K562 (cell line): ENCODE results near the gene CAPN2. TPM values are rescaled to one million over a fixed set of nuclear protein-coding genes. Genes with fewer than 3 reads are reported as not detected.

Experiments
- BHLHE40 ChIP-seq: IDR thresholded peaks from 2 replicates; pipeline ENCODE4 v1.6.1; 2011; ENCODE audit warnings: low read length, improper control_type of control experiment
- CTCFL ChIP-seq: IDR thresholded peaks from 2 replicates; pipeline ENCODE4 v1.6.1; 2011; ENCODE audit warnings: borderline replicate concordance, low read depth, mild to moderate bottlenecking, moderate library complexity, low read length; ENCODE audit not compliant: insufficient read depth, poor library complexity, severe bottlenecking
- HIVEP1 ChIP-seq: fragments of 250-450 bp; sonication (Bioruptor Pico); IDR thresholded peaks from 2 replicates; pipeline ENCODE4 v1.4.0; 2020; ENCODE audit warnings: mild to moderate bottlenecking
- KDM5B ChIP-seq: fragments of 200-600 bp; sonication (generic); IDR thresholded peaks from 2 replicates; pipeline ENCODE4 v1.6.1; 2012; ENCODE audit warnings: low read depth, mild to moderate bottlenecking, moderate library complexity, low read length, control low read depth, inconsistent platforms; ENCODE audit not compliant: insufficient replicate concordance
- MXI1 ChIP-seq: IDR thresholded peaks from 2 replicates; pipeline ENCODE4 v1.6.1; 2011; ENCODE audit warnings: low read depth, mild to moderate bottlenecking, improper control_type of control experiment, low read length
- PHF20 ChIP-seq: fragments of 450-650 bp; IDR thresholded peaks from 2 replicates; pipeline ENCODE4 v1.6.1; 2018; ENCODE audit not compliant: partially characterized antibody
- POLR2AphosphoS2 ChIP-seq: IDR thresholded peaks from 2 replicates; pipeline ENCODE4 v1.6.1; 2012; ENCODE audit warnings: low read length, improper control_type of control experiment
- PREB ChIP-seq: sonication (generic); formaldehyde crosslinking; IDR thresholded peaks from 2 replicates; pipeline ENCODE4 v1.8.1; 2023; ENCODE audit warnings: mild to moderate bottlenecking, missing genetic modification reagents
- PTTG1 ChIP-seq: fragments of 450-650 bp; IDR thresholded peaks from 2 replicates; pipeline ENCODE4 v1.6.1; 2016; ENCODE audit warnings: low read depth, mild to moderate bottlenecking, missing genetic modification characterization, missing compliant biosample characterization
- RFX7 ChIP-seq: fragments of 250-450 bp; sonication (Bioruptor Pico); IDR thresholded peaks from 2 replicates; pipeline ENCODE4 v1.5.1; 2021; ENCODE audit warnings: mild to moderate bottlenecking
- SFPQ ChIP-seq: fragments of 200-400 bp; formaldehyde crosslinking; IDR thresholded peaks from 2 replicates; pipeline ENCODE4 v1.6.1; 2017; ENCODE audit warnings: mild to moderate bottlenecking, low read depth, low read length, moderate library complexity
- SMAD2 ChIP-seq: fragments of 150-350 bp; IDR thresholded peaks from 2 replicates; pipeline ENCODE4 v1.6.1; 2014; ENCODE audit warnings: low read depth, mild to moderate bottlenecking, low read length
- STAT5B ChIP-seq: fragments of 250-450 bp; sonication (Bioruptor Pico); IDR thresholded peaks from 2 replicates; pipeline ENCODE4 v1.8.0; 2021; ENCODE audit warnings: mild to moderate bottlenecking, inconsistent platforms
- U2AF1 ChIP-seq: fragments of 200-400 bp; formaldehyde crosslinking; optimal IDR thresholded peaks from 2 replicates; pipeline ENCODE3; 2017; ENCODE audit warnings: mild to moderate bottlenecking, low read depth, low read length, moderate library complexity
- WHSC1 ChIP-seq: IDR thresholded peaks from one replicate; pipeline ENCODE4 v1.6.1; 2012; ENCODE audit warnings: low read length, control low read depth, inconsistent platforms
- ZFP36 ChIP-seq: fragments of 150-350 bp; IDR thresholded peaks from 2 replicates; pipeline ENCODE4 v1.6.1; 2018; ENCODE audit warnings: low read length, low read depth; ENCODE audit not compliant: partially characterized antibody
- ZNF212 ChIP-seq: fragments of 450-650 bp; formaldehyde crosslinking; IDR thresholded peaks from 2 replicates; pipeline ENCODE4 v1.4.0; 2020; ENCODE audit warnings: mild to moderate bottlenecking
- ZNF780A ChIP-seq: fragments of 250-450 bp; sonication (Bioruptor Pico); IDR thresholded peaks from 2 replicates; pipeline ENCODE4 v1.5.0; 2021; ENCODE audit warnings: mild to moderate bottlenecking
- polyA plus RNA-seq, 8 experiments: library from polyadenylated mRNA; depleted of rRNA in 4 of 8; stranded (reverse) in 5 of 8; unstranded in 3 of 8; fragments of >200 nt; fragmentation: Nextera tagmentation in 2 of 8; fragmentation: Illumina TruSeq in 1 of 8; extraction: Ambion mirVana in 2 of 8; extraction: Trizol in 1 of 8; gene quantifications; 2 replicates each; pipeline versions ENCODE4 v1.2.1 to v1.2.3, GENCODE V29; 2011 to 2014; ENCODE audit warnings: inconsistent platforms in 1 of 8, missing spikeins in 1 of 8
- total RNA-seq, 7 experiments: library from RNA; depleted of rRNA in 6 of 7; stranded (reverse); fragments of >200 nt in 6 of 7; fragmentation: Illumina TruSeq in 2 of 7; extraction: Trizol in 2 of 7; gene quantifications; 2 replicates each; pipeline versions ENCODE4 v1.2.1 to v1.2.3, GENCODE V29; 2011 to 2021; ENCODE audit warnings: low replicate concordance in 1 of 7
- TF ChIP-seq, protein P1 (sequence below): fragments of 450-650 bp; IDR thresholded peaks from 2 replicates; pipeline ENCODE4 v1.6.1; 2017; ENCODE audit warnings: antibody characterized with exemption, mild to moderate bottlenecking

The CAPN2 gene
- total and polyA plus RNA-seq, 9 of the 15 experiments (the other 6 are each of a cell fraction or from before 2014, with no cell fraction given): 24.6 to 157 (median 101) TPM

GRCh38 chr1:223678841-223679240, 33.5 kb upstream of the CAPN2 start (continued):
- TF ChIP-seq, protein P1, sequence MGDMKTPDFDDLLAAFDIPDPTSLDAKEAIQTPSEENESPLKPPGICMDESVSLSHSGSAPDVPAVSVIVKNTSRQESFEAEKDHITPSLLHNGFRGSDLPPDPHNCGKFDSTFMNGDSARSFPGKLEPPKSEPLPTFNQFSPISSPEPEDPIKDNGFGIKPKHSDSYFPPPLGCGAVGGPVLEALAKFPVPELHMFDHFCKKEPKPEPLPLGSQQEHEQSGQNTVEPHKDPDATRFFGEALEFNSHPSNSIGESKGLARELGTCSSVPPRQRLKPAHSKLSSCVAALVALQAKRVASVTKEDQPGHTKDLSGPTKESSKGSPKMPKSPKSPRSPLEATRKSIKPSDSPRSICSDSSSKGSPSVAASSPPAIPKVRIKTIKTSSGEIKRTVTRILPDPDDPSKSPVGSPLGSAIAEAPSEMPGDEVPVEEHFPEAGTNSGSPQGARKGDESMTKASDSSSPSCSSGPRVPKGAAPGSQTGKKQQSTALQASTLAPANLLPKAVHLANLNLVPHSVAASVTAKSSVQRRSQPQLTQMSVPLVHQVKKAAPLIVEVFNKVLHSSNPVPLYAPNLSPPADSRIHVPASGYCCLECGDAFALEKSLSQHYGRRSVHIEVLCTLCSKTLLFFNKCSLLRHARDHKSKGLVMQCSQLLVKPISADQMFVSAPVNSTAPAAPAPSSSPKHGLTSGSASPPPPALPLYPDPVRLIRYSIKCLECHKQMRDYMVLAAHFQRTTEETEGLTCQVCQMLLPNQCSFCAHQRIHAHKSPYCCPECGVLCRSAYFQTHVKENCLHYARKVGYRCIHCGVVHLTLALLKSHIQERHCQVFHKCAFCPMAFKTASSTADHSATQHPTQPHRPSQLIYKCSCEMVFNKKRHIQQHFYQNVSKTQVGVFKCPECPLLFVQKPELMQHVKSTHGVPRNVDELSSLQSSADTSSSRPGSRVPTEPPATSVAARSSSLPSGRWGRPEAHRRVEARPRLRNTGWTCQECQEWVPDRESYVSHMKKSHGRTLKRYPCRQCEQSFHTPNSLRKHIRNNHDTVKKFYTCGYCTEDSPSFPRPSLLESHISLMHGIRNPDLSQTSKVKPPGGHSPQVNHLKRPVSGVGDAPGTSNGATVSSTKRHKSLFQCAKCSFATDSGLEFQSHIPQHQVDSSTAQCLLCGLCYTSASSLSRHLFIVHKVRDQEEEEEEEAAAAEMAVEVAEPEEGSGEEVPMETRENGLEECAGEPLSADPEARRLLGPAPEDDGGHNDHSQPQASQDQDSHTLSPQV: no peak
- no peak for TF ChIP-seq U2AF1
- TF ChIP-seq STAT5B (CRISPR knock-in tag): no peak
- TF ChIP-seq BHLHE40: peak; percentile 79
- no peak for TF ChIP-seq RFX7 (CRISPR knock-in tag)
- TF ChIP-seq KDM5B: no peak
- no peak for TF ChIP-seq SFPQ
- TF ChIP-seq HIVEP1 (CRISPR knock-in tag): no peak
- no peak for TF ChIP-seq ZNF212
- TF ChIP-seq PREB (CRISPR knock-in tag): no peak
- no peak for TF ChIP-seq POLR2AphosphoS2
- TF ChIP-seq ZFP36: peak; percentile 30
- no peak for TF ChIP-seq CTCFL
- no peak for TF ChIP-seq SMAD2
- TF ChIP-seq PTTG1 (tag): no peak
- TF ChIP-seq ZNF780A (CRISPR knock-in tag): no peak
- TF ChIP-seq MXI1: no peak
- TF ChIP-seq WHSC1: no peak
- no peak for TF ChIP-seq PHF20
